NK-92 (cell line): Measurements from ENCODE around the gene ABLIM3.

Source experiments
- DNase-seq: peaks from one replicate; lab custom pipeline; 2025; ENCODE audit not compliant: unreplicated experiment; lab: John Stamatoyannopoulos, UW

Gene ABLIM3

GRCh38 chr5:149216496-149216895, 75.2 kb downstream of the ABLIM3 start:
- DNase-seq, result no peak

- DNase-seq, result no peak
Observed at GRCh38 chr5:149217096-149217802, 76.0 kb downstream of the ABLIM3 start.

- DNase-seq, result no peak
Observed at GRCh38 chr5:149217803-149218155, 76.5 kb downstream of the ABLIM3 start.

- no peak for DNase-seq
Observed at GRCh38 chr5:149219584-149219983, 78.3 kb downstream of the ABLIM3 start.

- no peak for DNase-seq
Observed at GRCh38 chr5:149220750-149221149, 79.5 kb downstream of the ABLIM3 start.

GRCh38 chr5:149221326-149221725, 80.0 kb downstream of the ABLIM3 start:
- DNase-seq, result no peak

- DNase-seq, result no peak
Observed at GRCh38 chr5:149221731-149222342, 80.5 kb downstream of the ABLIM3 start.

GRCh38 chr5:149223081-149223848, 82.0 kb downstream of the ABLIM3 start:
- no peak for DNase-seq

GRCh38 chr5:149224282-149224681, 83.0 kb downstream of the ABLIM3 start:
- DNase-seq, result no peak

GRCh38 chr5:149227168-149227826, 86.0 kb downstream of the ABLIM3 start:
- DNase-seq, result no peak

- DNase-seq, result no peak
Observed at GRCh38 chr5:149228618-149229297, 87.5 kb downstream of the ABLIM3 start.

- no peak for DNase-seq
Observed at GRCh38 chr5:149229298-149229937, 88.1 kb downstream of the ABLIM3 start.

- no peak for DNase-seq
Observed at GRCh38 chr5:149235841-149236240, 94.5 kb downstream of the ABLIM3 start.

- DNase-seq, result no peak
Observed at GRCh38 chr5:149237662-149238061, 96.4 kb downstream of the ABLIM3 start.

GRCh38 chr5:149238540-149238939, 97.2 kb downstream of the ABLIM3 start:
- DNase-seq, result no peak

- DNase-seq, result no peak
Observed at GRCh38 chr5:149239917-149240316, 98.6 kb downstream of the ABLIM3 start.

- no peak for DNase-seq
Observed at GRCh38 chr5:149240354-149240998, 99.2 kb downstream of the ABLIM3 start.

- no peak for DNase-seq
Observed at GRCh38 chr5:149242339-149242738, 101.0 kb downstream of the ABLIM3 start.

GRCh38 chr5:149246906-149247305, 105.6 kb downstream of the ABLIM3 start:
- DNase-seq, result no peak

GRCh38 chr5:149247726-149248125, 106.4 kb downstream of the ABLIM3 start:
- no peak for DNase-seq
